GM12878 (cell line): Measurements from ENCODE around the gene HLA-DPB1. TPM values are rescaled to one million over a fixed set of nuclear protein-coding genes. Genes with fewer than 3 reads are reported as not detected.

Source experiments
- ATAC-seq: fragments of 200-7000 bp; cut with Tn5 transposase; 3 replicates; pipeline ENCODE4 v1.9.1; 2020; ENCODE audit warnings: mild to moderate bottlenecking, moderate library complexity
- BruUV-seq: library from RNA; stranded (reverse); fragments of 400-500 nt; replicated peaks from 2 replicates; lab custom pipeline; 2021; lab: Mats Ljungman, UMichigan
- CTCF ChIA-PET: fragments of 300-600 bp; sonication (Branson Sonifier 250); formaldehyde crosslinking; extraction: SDS; loops from one replicate; lab custom pipeline; 2021; ENCODE audit warnings: inconsistent platforms; lab: Yijun Ruan, JAX
- POLR2A ChIA-PET: fragments of 350-600 bp; formaldehyde crosslinking; extraction: SDS; loops from one replicate; lab custom pipeline; 2021; ENCODE audit warnings: inconsistent platforms; lab: Charles Lee
- RAD21 ChIA-PET: fragments of 300-600 bp; sonication (Branson Sonifier 250); formaldehyde crosslinking; loops from one replicate; lab custom pipeline; 2023; ENCODE audit warnings: antibody characterized with exemption; ENCODE audit not compliant: unreplicated experiment; lab: Charles Lee
- SMC1A ChIA-PET: fragments of 300-600 bp; sonication (Branson Sonifier 250); formaldehyde crosslinking; loops from one replicate; lab custom pipeline; 2023; ENCODE audit not compliant: unreplicated experiment, uncharacterized antibody; lab: Charles Lee
- DNase-seq: peaks from one replicate; pipeline ENCODE4 v3.0.0-alpha.2; 2011; ENCODE audit warnings: low read depth, low spot score
- FAIRE-seq: peaks from 3 replicates; lab custom pipeline; 2011; peaks lifted over from hg19 to GRCh38; lab: Jason Lieb, UNC
- H2AFZ ChIP-seq: 2 replicates; pipeline ENCODE4 v1.6.0; 2011; ENCODE audit warnings: low read depth, low read length, control low read depth; ENCODE audit not compliant: control insufficient read depth
- H3K27ac ChIP-seq: 2 replicates; pipeline ENCODE4 v1.5.1; 2011; ENCODE audit warnings: control low read depth; ENCODE audit not compliant: control insufficient read depth, insufficient read depth
- H3K27me3 ChIP-seq, 2 experiments: replicated peaks in 1 of 2; 2 replicates each; pipeline versions ENCODE4 v1.6.0 to v1.6.1; 2011; ENCODE audit warnings: low read length in 1 of 2; ENCODE audit not compliant: control insufficient read depth in 2 of 2, insufficient read depth in 2 of 2
- H3K36me3 ChIP-seq, 2 experiments: 2 replicates each; pipeline ENCODE4 v1.5.1; 2011; ENCODE audit warnings: low read length in 1 of 2; ENCODE audit not compliant: control insufficient read depth in 2 of 2, insufficient read depth in 2 of 2
- H3K4me1 ChIP-seq: 2 replicates; pipeline ENCODE4 v1.6.1; 2011; ENCODE audit warnings: mild to moderate bottlenecking, low read length, moderate library complexity, mixed read lengths; ENCODE audit not compliant: control insufficient read depth, insufficient read depth
- H3K4me2 ChIP-seq: 2 replicates; pipeline ENCODE4 v1.6.0; 2011; ENCODE audit warnings: control low read depth; ENCODE audit not compliant: control insufficient read depth, insufficient read depth
- H3K4me3 ChIP-seq: fragments of 200-600 bp; sonication (generic); 2 replicates; pipeline ENCODE4 v1.5.1; 2016
- H3K79me2 ChIP-seq: 2 replicates; pipeline ENCODE4 v1.6.0; 2011; ENCODE audit warnings: low read length; ENCODE audit not compliant: control insufficient read depth, insufficient read depth
- H3K9ac ChIP-seq: 2 replicates; pipeline ENCODE4 v1.8.0; 2011; ENCODE audit warnings: low read length, control low read depth, mixed read lengths; ENCODE audit not compliant: control insufficient read depth, insufficient read depth
- H3K9me3 ChIP-seq: replicated peaks from 3 replicates; pipeline ENCODE4 v1.5.1; 2011; ENCODE audit warnings: mild to moderate bottlenecking, low read length; ENCODE audit not compliant: control insufficient read depth, insufficient read depth
- H4K20me1 ChIP-seq: 2 replicates; pipeline ENCODE4 v1.6.0; 2011; ENCODE audit not compliant: control insufficient read depth, insufficient read depth
- CHD1 ChIP-seq: IDR thresholded peaks from 2 replicates; pipeline ENCODE4 v1.6.1; 2012; ENCODE audit warnings: low read depth, low read length, improper control_type of control experiment
- HSF1 ChIP-seq: fragments of 150-350 bp; IDR thresholded peaks from 2 replicates; pipeline ENCODE4 v1.6.1; 2014; ENCODE audit warnings: mild to moderate bottlenecking, low read depth, low read length
- IRF4 ChIP-seq: IDR thresholded peaks from 2 replicates; pipeline ENCODE4 v1.6.1; 2011; ENCODE audit warnings: low read depth, low read length
- MEF2B ChIP-seq: fragments of 450-650 bp; IDR thresholded peaks from 2 replicates; pipeline ENCODE4 v1.6.1; 2018; ENCODE audit warnings: mild to moderate bottlenecking, moderate library complexity; ENCODE audit not compliant: partially characterized antibody, poor library complexity, severe bottlenecking
- MTA2 ChIP-seq: fragments of 450-650 bp; IDR thresholded peaks from 2 replicates; pipeline ENCODE4 v1.6.1; 2016; ENCODE audit warnings: low read depth, mild to moderate bottlenecking, moderate library complexity
- NR2C2 ChIP-seq: IDR thresholded peaks from 2 replicates; pipeline ENCODE4 v1.6.1; 2011; ENCODE audit warnings: borderline replicate concordance, low read depth; ENCODE audit not compliant: control insufficient read depth, insufficient read length
- POLR2A ChIP-seq: IDR thresholded peaks from 2 replicates; pipeline ENCODE4 v1.6.1; 2011; ENCODE audit warnings: low read depth, mild to moderate bottlenecking, low read length
- POLR2AphosphoS5 ChIP-seq: IDR thresholded peaks from 2 replicates; pipeline ENCODE4 v1.6.1; 2011; ENCODE audit warnings: mild to moderate bottlenecking, low read length, inconsistent platforms
- RBBP5 ChIP-seq: fragments of 200-600 bp; sonication (generic); conservative IDR thresholded peaks from 2 replicates; pipeline ENCODE4 v1.6.1; 2016
- RUNX3 ChIP-seq: IDR thresholded peaks from 2 replicates; pipeline ENCODE4 v1.6.1; 2012; ENCODE audit warnings: low read length, inconsistent platforms
- SIN3A ChIP-seq: IDR thresholded peaks from 2 replicates; pipeline ENCODE4 v1.6.1; 2012; ENCODE audit warnings: low read depth, low read length, improper control_type of control experiment
- YBX1 ChIP-seq: fragments of 450-650 bp; IDR thresholded peaks from 2 replicates; pipeline ENCODE4 v1.6.1; 2016; ENCODE audit warnings: antibody characterized with exemption
- ZNF24 ChIP-seq: fragments of 450-650 bp; IDR thresholded peaks from 2 replicates; pipeline ENCODE4 v1.6.1; 2017; ENCODE audit warnings: antibody characterized with exemption, mild to moderate bottlenecking
- ZNF384 ChIP-seq: IDR thresholded peaks from 2 replicates; pipeline ENCODE4 v1.6.1; 2012; ENCODE audit warnings: low read depth, mild to moderate bottlenecking, low read length, improper control_type of control experiment, borderline replicate concordance
- WGBS: methylation state at CpG from one replicate; pipeline ENCODE4 v1.1.6; 2016; ENCODE audit warnings: low lambda C conversion rate; ENCODE audit not compliant: insufficient replicate concordance, insufficient coverage; ENCODE audit errors: missing lambda C conversion rate; 5-methylcytosine and 5-hydroxymethylcytosine counted together
- in situ Hi-C: fragments of 300-500 bp; cut with MboI; formaldehyde crosslinking; loops from 9 replicates; pipeline ENCODE4 v1.14.3; 2018; ENCODE audit warnings: mixed read lengths
- intact Hi-C: fragments of 100-400 bp; cut with micrococcal nuclease; formaldehyde crosslinking; loops from one replicate; pipeline ENCODE4 v1.14.2; 2022; ENCODE audit not compliant: unreplicated experiment
- polyA plus RNA-seq, 11 experiments: library from polyadenylated mRNA; depleted of rRNA in 4 of 11; unstranded in 6 of 11; stranded (reverse) in 5 of 11; fragments of >200 nt; fragmentation: Nextera tagmentation in 4 of 11; fragmentation: Illumina TruSeq in 1 of 11; extraction: Ambion mirVana in 4 of 11; extraction: Trizol in 1 of 11; gene quantifications; 1 replicate in 1 of 11; 2 replicates in 10 of 11; pipeline versions ENCODE4 v1.2.1 to v1.2.3, GENCODE V29; 2011 to 2016; ENCODE audit warnings: inconsistent platforms in 2 of 11, missing spikeins in 2 of 11, low read depth in 1 of 11
- total RNA-seq, 4 experiments: library from RNA; depleted of rRNA in 3 of 4; stranded (reverse); fragments of >200 nt in 3 of 4; fragmentation: Illumina TruSeq in 1 of 4; extraction: Trizol in 1 of 4; gene quantifications; 2 replicates each; pipeline versions ENCODE4 v1.2.1 to v1.2.3, GENCODE V29; 2013 to 2021
- TF ChIP-seq, protein P1 (sequence below): fragments of 450-650 bp; IDR thresholded peaks from 2 replicates; pipeline ENCODE4 v1.6.1; 2014; ENCODE audit warnings: mild to moderate bottlenecking
- TF ChIP-seq, protein P2 (sequence below): fragments of 450-650 bp; formaldehyde crosslinking; IDR thresholded peaks from 2 replicates; pipeline ENCODE4 v1.5.0; 2022; ENCODE audit warnings: mild to moderate bottlenecking, missing genetic modification characterization
- TF ChIP-seq, protein P3 (sequence below): fragments of 450-650 bp; IDR thresholded peaks from 2 replicates; pipeline ENCODE4 v1.6.1; 2017; ENCODE audit warnings: mild to moderate bottlenecking

HLA-DPB1 gene
- total and polyA plus RNA-seq, 10 of the 15 experiments (the other 5 are each of a cell fraction or from before 2014, with no cell fraction given) = 101 to 675 (median 352) TPM

DNA sequence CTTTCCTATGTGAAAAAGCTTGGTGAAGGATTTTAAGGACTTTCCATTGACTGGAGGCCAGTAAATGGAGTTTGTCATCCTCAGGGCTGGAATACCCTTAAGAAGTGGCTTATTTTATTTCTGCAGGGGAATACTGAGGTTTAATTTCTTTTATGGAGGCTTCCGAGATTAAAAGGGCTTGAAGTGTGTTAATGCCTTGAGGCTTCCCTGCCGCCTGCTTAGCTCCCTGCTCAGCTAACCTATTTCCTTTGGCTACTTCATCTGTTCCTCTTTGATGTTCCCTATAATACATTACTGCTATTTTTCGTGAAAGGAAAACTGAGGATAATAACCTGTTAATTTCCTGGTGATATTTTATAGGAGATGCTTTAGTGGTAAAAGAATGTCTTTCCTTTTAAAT, 44.2 kb downstream of the HLA-DPB1 start:
- Histone ChIP-seq H3K27me3 (peaks cover 0 to 2% of the 10 kb centered on the region in 2 experiments; a peak in 2 of 4 replicates), H3K36me3 (no peaks in the 10 kb centered on the region), H3K4me2 (no peak overlapping the region), H4K20me1 (no peaks in the 10 kb centered on the region), H3K9me3 (peaks cover 13% of the 10 kb centered on the region), H3K4me1 (peaks cover 23% of the 10 kb centered on the region), H2AFZ (no peak overlapping the region), H3K79me2 (no peaks in the 10 kb centered on the region), H3K4me3 (no peak overlapping the region), H3K9ac (no peak overlapping the region), H3K27ac (no peak overlapping the region)
- SMC1A ChIA-PET = interaction anchor here (0.6 to 8.9 kb wide), 14 partner anchors 7 to 224 kb away, joined by 3 to 139 read pairs (median 6); partner anchors contain the start of gene HLA-DOA
- CTCF ChIA-PET = interaction anchor here (0.9 to 8.9 kb wide), 18 partner anchors 8 to 135 kb away, joined by 3 to 184 read pairs (median 6); no protein-coding TSS in a partner anchor
- no peak for ATAC-seq
- intact Hi-C loops = no loop called here
- POLR2A ChIA-PET = interaction anchor here (1.0 kb wide), 1 partner anchor 53 kb away, joined by 3 read pairs; no protein-coding TSS in a partner anchor
- DNase-seq = no peak
- 44% methylated on average over 3 of the region's 3 CpGs for WGBS
- no peak for FAIRE-seq
- in situ Hi-C loops = no loop called here
- RAD21 ChIA-PET = interaction anchor here (0.7 to 4.2 kb wide), 9 partner anchors 10 to 136 kb away, joined by 3 to 19 read pairs (median 6); no protein-coding TSS in a partner anchor
- BruUV-seq = no TSS peak
- TF ChIP-seq POLR2A (no peak), IRF4 (no peak), MTA2 (no peak), RBBP5 (no peak), NR2C2 (no peak), HSF1 (no peak), MEF2B (no peak), ZNF384 (no peak), SIN3A (no peak), POLR2AphosphoS5 (no peak), RUNX3 (no peak), YBX1 (no peak), ZNF24 (no peak), CHD1 (no peak)
- TF ChIP-seq, protein P1, sequence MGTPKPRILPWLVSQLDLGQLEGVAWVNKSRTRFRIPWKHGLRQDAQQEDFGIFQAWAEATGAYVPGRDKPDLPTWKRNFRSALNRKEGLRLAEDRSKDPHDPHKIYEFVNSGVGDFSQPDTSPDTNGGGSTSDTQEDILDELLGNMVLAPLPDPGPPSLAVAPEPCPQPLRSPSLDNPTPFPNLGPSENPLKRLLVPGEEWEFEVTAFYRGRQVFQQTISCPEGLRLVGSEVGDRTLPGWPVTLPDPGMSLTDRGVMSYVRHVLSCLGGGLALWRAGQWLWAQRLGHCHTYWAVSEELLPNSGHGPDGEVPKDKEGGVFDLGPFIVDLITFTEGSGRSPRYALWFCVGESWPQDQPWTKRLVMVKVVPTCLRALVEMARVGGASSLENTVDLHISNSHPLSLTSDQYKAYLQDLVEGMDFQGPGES = no peak
- TF ChIP-seq, protein P2, sequence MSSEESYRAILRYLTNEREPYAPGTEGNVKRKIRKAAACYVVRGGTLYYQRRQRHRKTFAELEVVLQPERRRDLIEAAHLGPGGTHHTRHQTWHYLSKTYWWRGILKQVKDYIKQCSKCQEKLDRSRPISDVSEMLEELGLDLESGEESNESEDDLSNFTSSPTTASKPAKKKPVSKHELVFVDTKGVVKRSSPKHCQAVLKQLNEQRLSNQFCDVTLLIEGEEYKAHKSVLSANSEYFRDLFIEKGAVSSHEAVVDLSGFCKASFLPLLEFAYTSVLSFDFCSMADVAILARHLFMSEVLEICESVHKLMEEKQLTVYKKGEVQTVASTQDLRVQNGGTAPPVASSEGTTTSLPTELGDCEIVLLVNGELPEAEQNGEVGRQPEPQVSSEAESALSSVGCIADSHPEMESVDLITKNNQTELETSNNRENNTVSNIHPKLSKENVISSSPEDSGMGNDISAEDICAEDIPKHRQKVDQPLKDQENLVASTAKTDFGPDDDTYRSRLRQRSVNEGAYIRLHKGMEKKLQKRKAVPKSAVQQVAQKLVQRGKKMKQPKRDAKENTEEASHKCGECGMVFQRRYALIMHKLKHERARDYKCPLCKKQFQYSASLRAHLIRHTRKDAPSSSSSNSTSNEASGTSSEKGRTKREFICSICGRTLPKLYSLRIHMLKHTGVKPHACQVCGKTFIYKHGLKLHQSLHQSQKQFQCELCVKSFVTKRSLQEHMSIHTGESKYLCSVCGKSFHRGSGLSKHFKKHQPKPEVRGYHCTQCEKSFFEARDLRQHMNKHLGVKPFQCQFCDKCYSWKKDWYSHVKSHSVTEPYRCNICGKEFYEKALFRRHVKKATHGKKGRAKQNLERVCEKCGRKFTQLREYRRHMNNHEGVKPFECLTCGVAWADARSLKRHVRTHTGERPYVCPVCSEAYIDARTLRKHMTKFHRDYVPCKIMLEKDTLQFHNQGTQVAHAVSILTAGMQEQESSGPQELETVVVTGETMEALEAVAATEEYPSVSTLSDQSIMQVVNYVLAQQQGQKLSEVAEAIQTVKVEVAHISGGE (CRISPR knock-in tag) = no peak
- TF ChIP-seq, protein P3, sequence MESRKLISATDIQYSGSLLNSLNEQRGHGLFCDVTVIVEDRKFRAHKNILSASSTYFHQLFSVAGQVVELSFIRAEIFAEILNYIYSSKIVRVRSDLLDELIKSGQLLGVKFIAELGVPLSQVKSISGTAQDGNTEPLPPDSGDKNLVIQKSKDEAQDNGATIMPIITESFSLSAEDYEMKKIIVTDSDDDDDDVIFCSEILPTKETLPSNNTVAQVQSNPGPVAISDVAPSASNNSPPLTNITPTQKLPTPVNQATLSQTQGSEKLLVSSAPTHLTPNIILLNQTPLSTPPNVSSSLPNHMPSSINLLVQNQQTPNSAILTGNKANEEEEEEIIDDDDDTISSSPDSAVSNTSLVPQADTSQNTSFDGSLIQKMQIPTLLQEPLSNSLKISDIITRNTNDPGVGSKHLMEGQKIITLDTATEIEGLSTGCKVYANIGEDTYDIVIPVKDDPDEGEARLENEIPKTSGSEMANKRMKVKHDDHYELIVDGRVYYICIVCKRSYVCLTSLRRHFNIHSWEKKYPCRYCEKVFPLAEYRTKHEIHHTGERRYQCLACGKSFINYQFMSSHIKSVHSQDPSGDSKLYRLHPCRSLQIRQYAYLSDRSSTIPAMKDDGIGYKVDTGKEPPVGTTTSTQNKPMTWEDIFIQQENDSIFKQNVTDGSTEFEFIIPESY = no peak
